ENCODE data around the gene KLHL29.

The KLHL29 gene

GRCh38 chr2:23478933-23479683 is 94.1 kb downstream of the KLHL29 start:
- no peak for DNase-seq

- no peak for DNase-seq
These were observed 96.2 kb downstream of the KLHL29 start for GRCh38 chr2:23480957-23481797.

GRCh38 chr2:23482188-23482587 is 97.2 kb downstream of the KLHL29 start:
- no peak for DNase-seq

- DNase-seq: no peak
These were observed 97.6 kb downstream of the KLHL29 start for GRCh38 chr2:23482607-23483006.

GRCh38 chr2:23483791-23484190 is 98.8 kb downstream of the KLHL29 start:
- no peak for DNase-seq

- DNase-seq: no peak
These were observed 99.3 kb downstream of the KLHL29 start for GRCh38 chr2:23484275-23484674.

GRCh38 chr2:23484767-23485166 is 99.8 kb downstream of the KLHL29 start:
- no peak for DNase-seq

GRCh38 chr2:23485261-23485660 is 100.3 kb downstream of the KLHL29 start:
- no peak for DNase-seq

GRCh38 chr2:23485841-23486683 is 101.1 kb downstream of the KLHL29 start:
- no peak for DNase-seq

GRCh38 chr2:23486684-23487075 is 101.7 kb downstream of the KLHL29 start:
- no peak for DNase-seq

GRCh38 chr2:23487735-23488492 is 102.9 kb downstream of the KLHL29 start:
- no peak for DNase-seq

- no peak for DNase-seq
These were observed 103.6 kb downstream of the KLHL29 start for GRCh38 chr2:23488584-23488983.

GRCh38 chr2:23489471-23490322 is 104.7 kb downstream of the KLHL29 start:
- DNase-seq: no peak

- no peak for DNase-seq
These were observed 106.8 kb downstream of the KLHL29 start for GRCh38 chr2:23491591-23492336.

- DNase-seq: no peak
These were observed 107.3 kb downstream of the KLHL29 start for GRCh38 chr2:23492337-23492675.

- no peak for DNase-seq
These were observed 107.9 kb downstream of the KLHL29 start for GRCh38 chr2:23492921-23493320.

- DNase-seq: no peak
These were observed 108.9 kb downstream of the KLHL29 start for GRCh38 chr2:23493846-23494245.

GRCh38 chr2:23494286-23494685 is 109.3 kb downstream of the KLHL29 start:
- DNase-seq: no peak

- no peak for DNase-seq
These were observed 110.7 kb downstream of the KLHL29 start for GRCh38 chr2:23495661-23496114.

GRCh38 chr2:23496456-23496855 is 111.5 kb downstream of the KLHL29 start:
- no peak for DNase-seq

GRCh38 chr2:23497063-23497462 is 112.1 kb downstream of the KLHL29 start:
- no peak for DNase-seq

Measured in NCI-H187 treated with DMSO at 0.1 percent for 48 hours (cell line).